NCI-H446 treated with DMSO at 0.1 percent for 48 hours (cell line): Measurements from ENCODE around the gene VDAC2.

Experiments used
- DNase-seq: peaks from one replicate; lab custom pipeline; 2025; lab: John Stamatoyannopoulos, UW

VDAC2 gene

GRCh38 chr10:75231672-75232581 lies 21.3 kb downstream of the VDAC2 start:
- no peak for DNase-seq

GRCh38 chr10:75233444-75234016 lies 22.9 kb downstream of the VDAC2 start:
- DNase-seq: no peak

- DNase-seq: no peak
These were observed 23.6 kb downstream of the VDAC2 start for GRCh38 chr10:75234017-75234682.

GRCh38 chr10:75234683-75235374 lies 24.2 kb downstream of the VDAC2 start:
- no peak for DNase-seq

GRCh38 chr10:75235375-75236177 lies 25.0 kb downstream of the VDAC2 start, which contains the start of gene COMTD1:
COMTD1 (minus strand) TSS chr10:75235957; CDS start chr10:75235928, 29 bp downstream.
- peak; percentile 49 for DNase-seq

- no peak for DNase-seq
These were observed 25.7 kb downstream of the VDAC2 start for GRCh38 chr10:75236178-75236825.

GRCh38 chr10:75238182-75239095 lies 27.8 kb downstream of the VDAC2 start:
- no peak for DNase-seq

- DNase-seq: no peak
These were observed 28.6 kb downstream of the VDAC2 start for GRCh38 chr10:75239096-75239790.

- DNase-seq: no peak
These were observed 29.9 kb downstream of the VDAC2 start for GRCh38 chr10:75240329-75241076.

GRCh38 chr10:75243426-75243825 lies 32.8 kb downstream of the VDAC2 start:
- no peak for DNase-seq

GRCh38 chr10:75244487-75245353 lies 34.1 kb downstream of the VDAC2 start:
- DNase-seq: no peak

- no peak for DNase-seq
These were observed 35.0 kb downstream of the VDAC2 start for GRCh38 chr10:75245354-75246250.

GRCh38 chr10:75246506-75246905 lies 35.9 kb downstream of the VDAC2 start:
- no peak for DNase-seq

GRCh38 chr10:75247797-75248196 lies 37.2 kb downstream of the VDAC2 start:
- peak; percentile 48 for DNase-seq

GRCh38 chr10:75250934-75251333 lies 40.3 kb downstream of the VDAC2 start:
- no peak for DNase-seq
